Measurements from ENCODE around the gene KRTAP4-12.

Gene KRTAP4-12

GRCh38 chr17:41082626-41083025, 41.4 kb downstream of the KRTAP4-12 start:
- TF ChIP-seq MAX (IDR thresholded peaks at IDR 0.05; ENCODE audit: low read depth, low read length) (no peak), POLR2A (IDR thresholded peaks at IDR 0.05; ENCODE audit: extremely low read depth, insufficient read length) (no peak), MYC (IDR thresholded peaks at IDR 0.05; ENCODE audit: low read depth, low read length) (no peak), CTCF (IDR thresholded peaks at IDR 0.05; ENCODE audit: low read depth, low read length) (no peak)
- H3K4me3 ChIP-seq (ENCODE audit: low read depth, low read length): no peak overlapping the region
- DNase-seq (ENCODE audit: low read depth): no peak

- H3K4me3 ChIP-seq (ENCODE audit: low read depth, low read length): no peak overlapping the region
- no peak for DNase-seq (ENCODE audit: low read depth)
- no peak for TF ChIP-seq CTCF (IDR thresholded peaks at IDR 0.05; ENCODE audit: low read depth, low read length)
- TF ChIP-seq MAX (IDR thresholded peaks at IDR 0.05; ENCODE audit: low read depth, low read length): no peak
- TF ChIP-seq MYC (IDR thresholded peaks at IDR 0.05; ENCODE audit: low read depth, low read length): no peak
- no peak for TF ChIP-seq POLR2A (IDR thresholded peaks at IDR 0.05; ENCODE audit: extremely low read depth, insufficient read length)
Observed at GRCh38 chr17:41076788-41077187, 47.2 kb downstream of the KRTAP4-12 start.

GRCh38 chr17:41073676-41074075, 50.3 kb downstream of the KRTAP4-12 start:
- TF ChIP-seq MYC (IDR thresholded peaks at IDR 0.05; ENCODE audit: low read depth, low read length): no peak
- TF ChIP-seq MAX (IDR thresholded peaks at IDR 0.05; ENCODE audit: low read depth, low read length): no peak
- no peak for TF ChIP-seq POLR2A (IDR thresholded peaks at IDR 0.05; ENCODE audit: extremely low read depth, insufficient read length)
- no peak for TF ChIP-seq CTCF (IDR thresholded peaks at IDR 0.05; ENCODE audit: low read depth, low read length)
- no peak for DNase-seq (ENCODE audit: low read depth)
- no peak overlapping the region for H3K4me3 ChIP-seq (ENCODE audit: low read depth, low read length)

Data from NB4 (cell line).